Endometrium (tissue), 2 donors: ENCODE results near the gene COL5A2.
A peak's percentile ranks its signal among the peaks of the same experiment; 100 is the strongest.

Experiments
- FAIRE-seq: peaks from 2 replicates; lab custom pipeline; 2012; peaks lifted over from hg19 to GRCh38; lab: Jason Lieb, UNC
- donor health status: control.
- donor health status: control.

The COL5A2 gene

DNA sequence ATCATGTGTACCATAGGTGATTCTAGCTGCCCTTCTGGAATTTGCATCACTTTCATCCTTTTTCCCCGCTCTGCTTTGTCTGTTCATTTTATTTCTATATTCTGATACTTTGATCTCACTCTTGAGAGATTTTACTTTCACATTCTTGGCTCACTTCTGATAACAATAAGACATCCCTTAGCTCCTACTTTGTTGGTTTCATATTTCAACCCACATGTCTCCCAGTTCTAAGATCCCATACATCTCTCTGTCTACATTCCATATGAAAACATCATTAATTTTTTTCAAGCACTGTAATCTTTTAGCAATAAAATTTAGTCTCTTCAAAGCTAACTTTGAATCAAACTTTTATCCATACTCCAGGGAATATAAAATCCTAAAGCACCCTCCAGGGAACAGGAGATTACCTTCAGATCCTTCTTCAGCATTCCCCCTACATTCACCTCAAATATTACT, 129.8 kb downstream of the COL5A2 start:
- no peak for FAIRE-seq

DNA sequence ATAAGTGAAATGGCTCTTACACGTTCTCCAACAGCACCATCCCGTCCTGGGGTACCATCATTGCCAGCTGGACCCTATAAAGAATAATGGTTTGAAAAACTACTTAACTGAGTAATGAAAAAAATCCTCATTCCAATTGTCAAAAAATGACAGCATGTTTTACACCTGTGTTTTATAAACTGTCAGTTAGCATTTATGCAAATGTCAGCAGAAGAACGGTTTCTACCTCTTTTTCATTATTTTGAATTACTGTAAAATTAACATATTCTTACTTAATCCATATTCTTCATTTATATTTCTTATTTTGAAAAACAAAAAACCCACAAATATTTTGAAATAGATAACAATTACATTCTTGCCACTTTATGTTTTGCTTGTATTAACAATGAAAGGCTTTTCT, 131.4 kb downstream of the COL5A2 start:
- FAIRE-seq = peak; percentile 92

DNA sequence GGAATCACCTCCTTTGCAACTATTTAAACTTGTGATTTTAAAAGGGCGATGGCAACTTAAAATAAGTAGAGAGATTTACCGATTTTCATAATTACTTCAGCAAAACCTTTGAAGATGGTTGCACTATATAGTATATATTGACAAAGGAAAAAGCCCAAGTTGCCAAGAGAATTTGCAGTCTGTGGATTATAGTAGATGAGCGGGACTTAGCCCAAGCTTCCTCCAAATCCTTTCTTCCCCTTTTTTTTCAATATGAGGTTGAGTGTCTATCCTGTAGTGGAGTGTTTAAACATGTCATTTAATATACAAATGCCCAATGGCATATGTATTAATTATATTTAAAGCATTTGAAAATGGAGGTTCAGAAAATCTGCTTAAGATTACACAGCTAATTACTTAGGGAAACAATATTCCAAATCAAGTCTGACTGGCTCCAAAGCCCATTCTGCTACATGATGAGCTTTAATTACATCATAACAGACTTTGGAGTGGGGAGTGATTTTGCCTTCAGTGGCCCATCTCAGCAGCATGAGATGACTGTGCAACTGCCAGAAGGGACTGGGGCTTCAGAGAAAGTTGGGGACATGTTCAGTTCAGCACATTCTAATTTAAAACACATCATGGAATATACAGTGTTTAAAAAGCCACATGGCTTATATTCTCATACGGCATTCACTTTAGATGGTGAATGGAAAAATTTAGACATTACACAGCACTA, 132.2 kb downstream of the COL5A2 start:
- no peak for FAIRE-seq

DNA sequence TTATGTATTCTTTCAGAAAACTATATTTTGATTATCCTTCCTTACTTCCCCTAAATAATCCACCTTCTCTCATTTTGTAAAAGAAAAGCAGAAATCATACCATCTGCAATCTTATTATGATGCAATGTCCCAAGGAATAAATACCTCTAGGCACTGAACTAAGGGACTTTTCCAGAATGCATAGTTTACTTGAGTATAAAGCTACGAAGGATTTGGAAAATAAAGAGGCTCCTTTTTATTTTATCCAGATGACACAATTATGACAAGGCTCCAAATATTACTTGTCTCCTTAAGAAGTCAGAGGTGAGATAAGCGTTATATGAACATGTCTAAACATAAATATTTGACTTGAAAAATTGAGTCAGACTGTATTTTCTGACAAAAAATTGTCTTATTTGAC, 133.2 kb downstream of the COL5A2 start:
- no peak for FAIRE-seq

DNA sequence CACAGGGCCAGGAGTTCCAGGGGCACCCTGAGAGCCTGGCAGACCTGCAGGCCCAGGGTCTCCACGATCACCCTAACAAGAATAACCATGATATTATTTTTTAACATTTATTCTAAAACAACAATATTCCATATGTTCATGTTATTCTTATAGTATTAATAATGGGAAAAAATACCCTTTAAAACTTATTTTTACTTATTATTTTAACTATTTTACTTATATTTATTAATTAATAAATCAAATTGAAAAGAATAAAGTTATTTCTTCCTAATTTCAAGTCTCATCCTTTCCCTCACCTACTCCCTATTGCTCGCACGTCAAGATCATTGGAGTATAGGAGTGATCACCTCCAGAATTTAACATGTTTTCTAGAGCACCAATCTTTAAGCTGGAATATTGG, 133.7 kb downstream of the COL5A2 start:
- peak; percentile 41 for FAIRE-seq

DNA sequence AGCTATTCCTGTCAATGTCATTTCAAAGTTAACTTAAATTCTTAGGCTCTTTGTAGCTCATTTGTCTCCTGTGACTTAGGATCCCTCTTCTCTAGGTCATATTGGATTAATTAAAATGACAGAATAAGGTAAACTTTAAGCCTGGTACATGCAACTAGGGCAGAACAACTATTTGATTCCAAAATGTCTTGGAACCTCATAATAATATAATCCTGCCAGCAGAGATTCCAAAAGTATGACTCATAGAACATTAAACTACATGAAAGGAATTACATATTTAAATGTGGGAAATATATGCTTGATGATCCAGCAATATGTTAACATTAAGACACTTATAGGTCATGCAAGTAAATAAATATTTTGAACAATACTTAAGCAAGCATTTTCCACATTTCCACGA, 142.0 kb downstream of the COL5A2 start:
- FAIRE-seq = no peak

DNA sequence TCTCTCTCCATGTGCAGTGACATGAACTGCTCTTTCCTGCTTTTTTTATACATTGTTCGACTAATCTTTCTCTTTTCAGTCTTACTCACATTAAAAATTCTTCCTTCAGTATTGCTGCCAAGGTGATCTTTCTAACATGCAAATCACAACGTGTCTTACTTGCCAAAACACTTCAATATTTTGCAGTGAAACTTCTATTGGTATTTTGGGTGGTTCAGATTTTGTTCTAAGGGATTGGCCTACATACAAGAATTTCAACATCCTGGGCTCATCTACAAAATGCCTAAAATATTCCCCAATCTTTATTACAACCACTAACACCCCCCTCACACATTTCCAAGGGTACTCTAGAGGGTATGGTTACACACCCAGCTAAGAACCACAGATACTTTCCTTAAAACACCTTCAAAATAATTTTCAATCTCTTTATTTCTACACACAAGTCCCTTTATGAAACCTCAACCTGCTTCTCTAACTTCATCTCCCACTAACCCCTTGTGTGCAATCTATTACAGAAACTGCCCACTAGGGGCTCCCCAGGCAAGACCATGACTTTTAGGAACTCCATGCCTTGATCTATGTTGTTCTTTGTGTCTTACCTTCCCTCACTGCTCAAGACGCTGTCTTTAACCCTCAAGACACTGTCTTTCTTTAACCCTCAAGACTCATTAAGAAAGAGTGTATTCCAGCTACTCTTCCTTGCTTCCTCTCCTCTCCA, 154.5 kb downstream of the COL5A2 start:
- no peak for FAIRE-seq

DNA sequence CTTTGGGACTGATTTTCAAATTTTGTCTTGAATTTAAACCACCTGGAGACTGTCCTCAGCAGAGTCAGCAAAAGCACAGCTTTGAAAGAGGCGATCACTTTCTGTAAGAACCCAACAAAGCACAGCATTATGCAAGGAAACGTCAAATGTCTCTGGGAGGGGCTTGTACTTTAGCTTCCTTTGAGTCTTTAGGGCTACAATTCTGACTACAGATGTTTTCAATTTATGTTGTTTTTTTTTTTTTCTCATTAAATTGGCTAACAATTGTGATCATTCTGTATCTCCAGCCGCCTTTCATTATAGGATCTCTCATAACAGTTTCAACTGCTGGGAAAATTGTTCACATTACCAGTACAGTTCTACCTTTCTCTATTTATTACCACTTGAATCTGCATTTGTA, 157.1 kb downstream of the COL5A2 start:
- peak; percentile 59 for FAIRE-seq

DNA sequence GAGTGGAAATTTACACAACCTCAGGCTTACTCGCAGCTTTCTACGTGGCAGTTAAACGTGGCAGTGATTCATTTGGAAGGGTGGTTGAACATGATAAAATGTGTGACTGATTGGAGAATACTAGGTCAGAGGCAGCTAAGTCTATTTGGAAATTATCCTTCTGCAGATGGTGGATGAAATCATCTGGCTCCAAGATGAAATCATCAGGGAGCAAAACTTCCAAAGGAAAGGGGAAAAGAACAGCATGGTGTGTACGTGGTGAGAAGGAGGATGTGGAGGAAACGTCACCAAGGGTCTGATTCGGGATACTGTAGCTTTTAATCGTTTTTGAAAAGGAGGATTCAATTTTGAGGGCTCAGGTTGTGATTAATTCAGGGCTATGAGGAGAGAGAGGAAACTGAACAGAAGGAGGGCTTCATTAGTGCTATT, 157.5 kb downstream of the COL5A2 start:
- no peak for FAIRE-seq

DNA sequence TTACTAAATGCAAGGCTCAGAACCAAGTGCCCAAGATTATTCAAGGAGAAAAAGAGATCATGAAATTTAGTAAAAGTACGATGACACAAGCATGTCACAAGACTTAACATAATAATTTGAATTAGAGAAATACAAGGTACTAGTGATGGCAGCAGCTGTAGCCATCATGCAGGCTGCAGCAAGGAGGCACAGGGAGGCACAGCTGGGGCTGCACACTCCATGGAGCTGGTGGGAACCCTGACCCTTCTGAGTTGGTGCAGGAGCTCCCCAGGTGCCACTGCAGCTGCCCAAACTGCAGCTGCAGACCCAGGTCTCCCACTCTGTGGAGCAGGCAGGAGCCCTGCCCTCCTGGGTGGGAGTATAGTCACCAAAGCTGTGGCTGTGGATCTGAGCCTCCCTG, 159.4 kb downstream of the COL5A2 start:
- FAIRE-seq = no peak

DNA sequence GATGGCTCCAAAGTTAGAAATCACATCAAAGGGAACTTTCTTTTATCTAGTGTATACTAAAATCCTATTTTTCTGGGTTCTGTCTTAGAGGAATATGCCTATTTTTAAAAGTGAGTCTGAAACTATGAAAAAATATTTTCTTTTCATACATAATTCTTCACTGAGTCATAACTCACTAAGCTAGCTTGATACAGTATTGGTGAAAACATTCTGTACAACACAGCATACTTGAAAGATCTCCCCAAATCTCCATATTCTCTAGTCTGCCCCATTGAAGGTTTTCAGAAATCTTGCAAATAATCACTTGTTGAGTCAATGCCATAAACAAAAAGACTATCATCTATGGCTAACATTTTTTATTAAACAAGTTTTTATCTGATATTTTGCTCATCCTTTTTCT, 160.9 kb downstream of the COL5A2 start:
- no peak for FAIRE-seq

DNA sequence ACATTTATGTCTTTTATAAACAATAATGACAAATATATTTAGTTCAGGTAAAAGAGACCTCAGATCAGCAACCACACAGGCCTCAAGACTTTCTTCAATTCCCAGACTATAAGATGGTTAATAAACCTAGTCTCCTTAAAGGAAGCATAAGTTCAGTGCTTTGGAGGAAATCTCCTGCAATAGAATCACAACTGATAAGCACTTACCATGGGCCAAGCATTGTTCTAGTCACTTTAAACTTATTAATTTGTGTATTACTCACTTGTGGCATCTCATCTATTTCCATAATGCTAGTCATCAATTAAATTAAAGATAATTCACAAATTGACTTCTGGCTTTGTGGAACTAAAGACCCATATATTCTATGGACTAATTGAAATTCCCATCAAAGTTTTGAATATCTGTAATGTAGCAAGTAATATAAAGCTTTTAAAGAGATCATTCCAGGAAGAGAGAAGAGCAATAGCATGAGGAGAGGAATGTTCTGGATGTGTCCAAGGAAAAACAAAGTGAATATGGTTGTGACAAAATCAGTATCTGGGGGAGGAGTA, 163.2 kb downstream of the COL5A2 start:
- no peak for FAIRE-seq

DNA sequence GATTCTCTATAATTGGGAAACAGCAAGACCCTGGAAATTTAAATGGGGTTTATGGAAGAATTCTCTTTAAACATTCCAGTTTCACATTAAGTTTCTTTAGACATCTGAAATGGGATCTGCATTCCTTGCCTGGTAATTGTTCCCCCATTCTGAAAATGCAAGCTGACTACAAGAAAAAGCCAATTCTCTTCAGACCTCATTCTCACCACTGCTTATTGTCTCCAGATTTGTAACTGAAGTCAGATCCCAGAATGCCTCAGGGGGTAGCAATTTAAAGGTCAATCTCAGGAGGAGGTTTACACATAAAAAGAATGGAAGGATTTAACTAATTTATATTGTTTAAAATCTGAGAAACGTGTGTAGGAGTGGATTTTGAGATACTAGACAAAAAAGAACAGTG, 164.2 kb downstream of the COL5A2 start:
- peak; percentile 84 for FAIRE-seq

DNA sequence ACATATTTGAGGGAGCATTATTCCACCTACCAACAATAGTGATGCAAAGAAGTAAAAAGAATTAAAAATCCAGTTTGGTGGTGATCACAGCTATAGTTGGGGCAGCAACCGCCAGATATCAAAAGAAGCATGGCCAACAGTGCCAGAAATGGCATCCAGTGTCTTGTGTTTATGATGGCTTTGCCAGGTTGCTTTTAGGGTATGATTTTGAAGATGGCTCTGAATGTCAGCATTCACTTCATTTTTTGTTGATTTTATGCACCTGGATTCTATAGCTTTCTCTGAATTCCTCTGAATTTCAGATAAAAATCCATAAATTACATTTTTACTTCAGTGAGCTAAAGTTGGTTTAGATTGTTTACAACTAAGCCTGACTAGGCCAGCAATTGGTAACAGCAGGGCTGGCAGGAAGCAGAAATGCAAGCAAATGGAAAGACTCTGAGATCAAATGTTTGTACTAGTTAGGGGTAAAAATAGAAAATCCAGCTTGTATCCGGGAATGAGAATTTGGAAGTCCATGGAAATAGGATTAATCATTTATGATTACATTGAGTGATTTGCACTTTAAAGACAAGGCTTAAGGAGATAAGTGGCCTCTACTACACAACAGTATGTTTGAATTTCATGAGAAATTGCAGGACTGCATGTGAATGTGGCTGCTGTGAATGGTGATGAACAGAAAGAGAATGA, 165.0 kb downstream of the COL5A2 start:
- peak; percentile 26 for FAIRE-seq

DNA sequence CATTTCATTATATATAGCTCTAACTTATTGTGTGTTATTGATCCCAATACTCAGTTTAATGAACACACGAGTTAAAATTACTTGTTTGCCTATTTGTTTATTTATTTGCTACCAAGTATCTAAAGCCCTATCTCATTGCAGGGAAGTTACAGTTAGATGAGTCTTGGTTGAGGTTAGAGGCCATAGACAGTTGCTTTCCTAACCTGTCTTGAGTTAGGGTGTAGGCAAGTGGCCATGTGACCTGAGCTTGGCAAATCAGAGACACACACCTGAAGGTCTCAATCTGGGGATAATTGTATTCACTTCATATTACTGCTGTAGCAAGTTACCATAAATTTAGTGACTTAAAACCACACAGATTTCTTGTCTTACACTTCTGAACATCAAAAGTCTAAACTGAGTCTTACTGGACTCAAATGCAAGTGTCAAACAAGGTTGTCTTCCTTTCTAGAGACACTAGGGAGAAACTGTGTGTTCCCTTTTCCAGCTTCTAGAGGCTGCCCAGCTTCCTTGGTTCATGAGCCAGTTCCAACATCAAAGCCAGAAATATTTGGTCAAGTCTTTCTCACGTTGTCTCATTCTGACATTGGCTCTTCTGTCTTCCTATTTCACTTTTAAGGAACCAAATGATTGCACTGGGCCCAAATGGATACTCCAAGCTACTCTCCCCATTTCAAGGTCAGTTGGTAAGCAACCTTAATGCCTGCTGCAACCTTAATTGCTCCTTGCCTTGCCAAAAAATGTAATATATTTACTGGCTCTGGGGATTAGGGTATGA, 165.7 kb downstream of the COL5A2 start:
- no peak for FAIRE-seq

DNA sequence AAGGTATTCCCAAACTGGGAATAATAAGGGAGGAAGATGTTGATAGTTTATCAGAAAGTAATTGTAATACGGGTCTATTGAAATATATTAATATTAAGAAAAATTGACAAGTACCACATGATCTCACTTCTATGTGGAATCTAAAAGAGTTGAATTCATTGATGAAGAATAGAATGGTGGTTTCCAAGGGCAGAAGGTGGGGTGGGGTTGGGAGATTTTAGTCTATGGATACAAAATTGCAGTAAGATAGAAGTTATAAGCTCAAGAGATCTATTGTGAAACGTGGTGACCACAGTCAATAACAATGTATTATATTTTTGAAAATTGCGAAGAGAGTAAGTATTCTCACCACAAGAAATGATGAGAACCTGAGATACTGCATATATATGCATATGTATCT, 166.5 kb downstream of the COL5A2 start:
- no peak for FAIRE-seq

DNA sequence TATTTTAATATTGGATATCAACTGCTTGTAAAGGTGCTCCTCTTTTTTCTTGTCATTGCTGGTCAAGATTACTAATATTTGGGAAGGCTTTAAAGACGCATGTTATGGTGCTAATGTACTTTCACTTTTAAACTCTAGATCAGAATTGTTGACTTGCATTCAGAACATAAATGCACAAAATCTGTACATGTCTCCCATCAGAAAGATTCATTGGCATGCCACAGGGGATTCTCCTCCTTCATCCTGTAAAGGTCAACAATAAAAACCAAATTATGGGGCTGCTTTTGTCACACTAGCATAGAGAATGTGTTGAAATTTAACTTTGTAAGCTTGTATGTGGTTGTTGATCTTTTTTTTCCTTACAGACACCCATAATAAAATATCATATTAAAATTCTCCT, 167.2 kb downstream of the COL5A2 start:
- FAIRE-seq = no peak

DNA sequence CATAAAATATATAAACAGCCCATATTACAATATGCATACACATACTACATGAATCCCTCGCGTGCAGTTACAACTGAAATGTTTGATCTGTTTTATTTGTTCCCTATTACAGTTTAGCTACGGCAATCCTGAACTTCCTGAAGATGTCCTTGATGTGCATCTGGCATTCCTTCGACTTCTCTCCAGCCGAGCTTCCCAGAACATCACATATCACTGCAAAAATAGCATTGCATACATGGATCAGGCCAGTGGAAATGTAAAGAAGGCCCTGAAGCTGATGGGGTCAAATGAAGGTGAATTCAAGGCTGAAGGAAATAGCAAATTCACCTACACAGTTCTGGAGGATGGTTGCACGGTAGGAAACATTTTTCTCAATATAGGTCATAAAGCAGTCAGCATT, 169.0 kb downstream of the COL5A2 start:
- no peak for FAIRE-seq

DNA sequence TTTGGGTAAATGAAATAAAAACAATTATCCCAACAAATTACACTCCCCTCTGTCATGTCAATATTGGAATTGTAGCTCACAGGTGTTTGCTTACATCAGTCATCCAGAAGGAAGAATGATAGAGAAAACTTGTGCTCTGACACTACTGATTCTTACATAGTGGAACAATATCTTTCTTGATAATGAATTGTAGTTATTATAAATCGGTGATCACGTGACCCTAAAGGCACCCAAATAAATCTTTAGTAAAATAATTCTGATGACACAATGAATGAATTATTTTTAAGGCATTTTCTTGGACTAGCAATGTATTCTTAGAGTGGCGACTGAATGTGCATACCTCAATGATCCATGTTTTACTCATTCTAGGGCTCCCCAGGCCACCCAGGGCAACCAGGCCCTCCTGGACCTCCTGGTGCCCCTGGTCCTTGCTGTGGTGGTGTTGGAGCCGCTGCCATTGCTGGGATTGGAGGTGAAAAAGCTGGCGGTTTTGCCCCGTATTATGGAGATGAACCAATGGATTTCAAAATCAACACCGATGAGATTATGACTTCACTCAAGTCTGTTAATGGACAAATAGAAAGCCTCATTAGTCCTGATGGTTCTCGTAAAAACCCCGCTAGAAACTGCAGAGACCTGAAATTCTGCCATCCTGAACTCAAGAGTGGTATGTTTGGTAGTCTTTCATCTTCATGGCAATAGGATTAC, 170.9 kb downstream of the COL5A2 start:
- FAIRE-seq = no peak

DNA sequence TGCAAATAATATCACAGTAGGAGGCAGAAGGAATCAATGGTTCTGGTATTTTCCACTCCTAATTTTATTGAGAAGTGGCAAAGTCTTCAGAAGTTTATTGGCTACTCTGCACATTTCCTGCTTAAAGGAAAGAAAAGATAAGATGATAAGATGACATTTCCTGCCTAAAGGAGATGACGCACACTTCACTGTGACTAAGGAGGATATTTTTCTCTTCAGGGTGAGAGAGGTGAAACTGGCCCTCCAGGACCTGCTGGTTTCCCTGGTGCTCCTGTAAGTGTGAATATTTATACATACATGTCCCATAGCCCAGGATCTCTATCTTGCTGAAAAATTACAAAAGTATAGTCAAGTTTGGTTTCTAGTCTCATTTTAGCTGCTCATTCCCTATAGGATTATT, 177.5 kb downstream of the COL5A2 start:
- FAIRE-seq = no peak

DNA sequence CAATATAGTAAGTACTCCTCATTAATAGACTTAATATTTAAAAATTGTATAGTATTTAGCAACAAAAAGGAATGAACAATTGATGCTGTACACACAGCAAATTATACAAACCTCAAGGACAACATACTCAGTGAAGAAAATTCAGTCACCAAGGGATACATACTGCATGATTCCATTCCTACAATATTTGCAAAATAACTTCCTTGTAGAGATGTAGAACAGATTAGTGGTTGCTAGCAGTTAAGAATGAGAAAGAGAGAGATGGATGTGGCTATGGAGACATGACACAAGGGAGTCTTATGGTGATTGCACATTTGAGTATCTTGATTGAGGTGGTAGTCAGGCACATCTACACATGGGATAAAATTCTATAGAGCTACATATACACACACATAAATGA, 179.3 kb downstream of the COL5A2 start:
- FAIRE-seq = peak; percentile 45
